ENCODE results near the gene GRIN2C. TPM values are rescaled to one million over a fixed set of nuclear protein-coding genes. Genes with fewer than 3 reads are reported as not detected.

Gene GRIN2C
- total RNA-seq, 1 donor from 2014 or later = 0.74 TPM

DNA sequence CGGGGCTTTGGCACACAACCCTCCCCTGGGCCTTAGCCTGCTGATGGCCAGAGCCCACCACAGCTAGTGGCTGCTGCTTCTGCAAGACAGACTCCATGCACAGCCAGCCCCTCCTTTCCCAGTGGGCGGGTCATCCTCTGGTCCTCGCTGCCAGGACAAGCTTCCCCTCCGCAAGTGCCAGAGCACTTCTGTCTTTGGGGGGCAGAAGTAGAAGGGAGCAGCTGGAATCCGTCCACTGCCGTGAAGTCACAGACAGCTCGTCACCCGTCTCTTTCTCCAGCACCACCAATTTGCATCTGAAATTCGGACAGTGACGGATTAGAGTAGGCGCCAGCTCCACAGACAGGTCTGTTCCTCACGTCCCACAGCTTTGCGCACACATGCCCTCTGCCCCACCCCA, 52.2 kb downstream of the GRIN2C start:
- Mint-ChIP-seq H3K4me3 (ENCODE audit: unreplicated experiment) (no peak overlapping the region), H3K27ac (ENCODE audit: unreplicated experiment) (no peak overlapping the region), H3K36me3 (ENCODE audit: low read depth, unreplicated experiment) (peaks cover 30% of the 10 kb centered on the region), H3K9me3 (ENCODE audit: unreplicated experiment) (no peaks in the 10 kb centered on the region), H3K4me1 (ENCODE audit: unreplicated experiment) (no peaks in the 10 kb centered on the region), H3K27me3 (ENCODE audit: unreplicated experiment) (peaks cover 9% of the 10 kb centered on the region)
- TF ChIP-seq, protein P1, sequence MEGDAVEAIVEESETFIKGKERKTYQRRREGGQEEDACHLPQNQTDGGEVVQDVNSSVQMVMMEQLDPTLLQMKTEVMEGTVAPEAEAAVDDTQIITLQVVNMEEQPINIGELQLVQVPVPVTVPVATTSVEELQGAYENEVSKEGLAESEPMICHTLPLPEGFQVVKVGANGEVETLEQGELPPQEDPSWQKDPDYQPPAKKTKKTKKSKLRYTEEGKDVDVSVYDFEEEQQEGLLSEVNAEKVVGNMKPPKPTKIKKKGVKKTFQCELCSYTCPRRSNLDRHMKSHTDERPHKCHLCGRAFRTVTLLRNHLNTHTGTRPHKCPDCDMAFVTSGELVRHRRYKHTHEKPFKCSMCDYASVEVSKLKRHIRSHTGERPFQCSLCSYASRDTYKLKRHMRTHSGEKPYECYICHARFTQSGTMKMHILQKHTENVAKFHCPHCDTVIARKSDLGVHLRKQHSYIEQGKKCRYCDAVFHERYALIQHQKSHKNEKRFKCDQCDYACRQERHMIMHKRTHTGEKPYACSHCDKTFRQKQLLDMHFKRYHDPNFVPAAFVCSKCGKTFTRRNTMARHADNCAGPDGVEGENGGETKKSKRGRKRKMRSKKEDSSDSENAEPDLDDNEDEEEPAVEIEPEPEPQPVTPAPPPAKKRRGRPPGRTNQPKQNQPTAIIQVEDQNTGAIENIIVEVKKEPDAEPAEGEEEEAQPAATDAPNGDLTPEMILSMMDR (IDR thresholded peaks at IDR 0.05; ENCODE audit: unreplicated experiment) = no peak
- DNase-seq (ENCODE audit: low spot score) = no peak

DNA sequence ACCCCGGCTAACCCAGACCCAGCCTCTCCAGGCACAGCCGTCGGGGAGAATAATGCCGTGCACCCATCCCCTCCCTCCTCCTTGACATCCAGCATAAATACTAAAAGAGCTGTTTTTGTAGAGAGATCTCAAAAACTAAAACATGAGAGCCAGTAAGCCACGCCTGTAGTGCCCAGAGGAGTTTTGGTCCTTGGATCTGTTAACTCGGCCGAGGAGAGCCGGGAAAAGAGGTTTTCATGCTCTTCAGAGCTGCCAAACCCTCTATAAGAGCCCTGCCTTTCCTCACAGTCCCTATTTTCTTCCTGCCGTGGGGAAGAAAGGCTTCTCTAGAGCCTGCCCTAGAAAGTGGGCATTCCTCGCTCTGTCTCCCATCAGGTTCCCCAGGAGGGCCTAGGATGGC, 53.4 kb downstream of the GRIN2C start:
- H3K36me3 Mint-ChIP-seq (ENCODE audit: low read depth, unreplicated experiment) = peaks cover 39% of the 10 kb centered on the region
- TF ChIP-seq, protein P1 (IDR thresholded peaks at IDR 0.05; ENCODE audit: unreplicated experiment) = no peak
- no peaks in the 10 kb centered on the region for H3K9me3 Mint-ChIP-seq (ENCODE audit: unreplicated experiment)
- DNase-seq (ENCODE audit: low spot score) = no peak
- no peaks in the 10 kb centered on the region for H3K4me1 Mint-ChIP-seq (ENCODE audit: unreplicated experiment)
- peaks cover 9% of the 10 kb centered on the region for H3K27me3 Mint-ChIP-seq (ENCODE audit: unreplicated experiment)
- no peak overlapping the region for H3K27ac Mint-ChIP-seq (ENCODE audit: unreplicated experiment)
- H3K4me3 Mint-ChIP-seq (ENCODE audit: unreplicated experiment) = no peak overlapping the region

DNA sequence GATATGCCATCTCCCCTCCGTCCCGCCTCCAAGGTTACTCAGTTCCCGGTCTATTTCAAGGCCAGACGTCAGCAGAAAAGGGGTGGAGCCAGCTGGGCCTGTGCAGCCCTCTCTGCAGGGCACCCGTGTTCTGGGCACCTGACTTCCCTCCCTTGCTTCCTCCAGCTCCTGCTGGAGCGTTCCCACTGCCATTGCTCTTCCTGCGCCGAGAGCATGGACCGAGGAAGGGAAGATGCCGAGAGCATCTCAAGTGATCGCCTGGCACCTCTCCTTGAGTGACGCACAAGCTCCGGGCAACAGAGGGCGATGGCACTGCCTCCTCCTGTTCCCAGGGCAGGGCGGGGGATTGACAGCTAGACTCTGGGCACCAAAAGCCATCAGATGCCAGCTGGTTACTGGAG, 54.1 kb downstream of the GRIN2C start:
- H3K9me3 Mint-ChIP-seq (ENCODE audit: unreplicated experiment) = no peaks in the 10 kb centered on the region
- H3K27me3 Mint-ChIP-seq (ENCODE audit: unreplicated experiment) = peaks cover 9% of the 10 kb centered on the region
- no peak for DNase-seq (ENCODE audit: low spot score)
- no peak overlapping the region for H3K4me3 Mint-ChIP-seq (ENCODE audit: unreplicated experiment)
- H3K36me3 Mint-ChIP-seq (ENCODE audit: low read depth, unreplicated experiment) = peaks cover 40% of the 10 kb centered on the region
- no peak overlapping the region for H3K27ac Mint-ChIP-seq (ENCODE audit: unreplicated experiment)
- H3K4me1 Mint-ChIP-seq (ENCODE audit: unreplicated experiment) = no peaks in the 10 kb centered on the region
- TF ChIP-seq, protein P1 (IDR thresholded peaks at IDR 0.05; ENCODE audit: unreplicated experiment) = no peak

DNA sequence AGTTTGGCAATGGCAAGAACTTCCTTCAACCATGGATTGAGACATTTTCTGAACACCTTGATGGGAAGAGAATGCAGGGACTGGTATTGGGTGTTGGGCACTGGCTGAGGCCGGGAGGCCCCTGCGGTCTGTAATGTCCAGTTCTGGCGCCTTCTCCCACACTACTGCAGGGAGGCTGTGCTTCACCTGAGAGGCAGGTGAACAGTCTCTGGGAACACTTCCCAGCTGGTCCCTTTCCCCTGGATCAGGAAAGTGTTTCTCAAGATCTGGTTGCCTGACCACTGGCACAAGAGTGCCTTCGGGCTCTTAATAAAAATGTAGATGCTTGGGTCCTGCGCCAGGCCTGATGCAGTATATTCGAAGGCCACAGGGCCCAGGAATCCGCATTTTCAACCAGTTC, 55.0 kb downstream of the GRIN2C start:
- Mint-ChIP-seq H3K27ac (ENCODE audit: unreplicated experiment) (no peak overlapping the region), H3K9me3 (ENCODE audit: unreplicated experiment) (no peaks in the 10 kb centered on the region), H3K4me1 (ENCODE audit: unreplicated experiment) (no peaks in the 10 kb centered on the region), H3K4me3 (ENCODE audit: unreplicated experiment) (no peak overlapping the region), H3K36me3 (ENCODE audit: low read depth, unreplicated experiment) (peaks cover 43% of the 10 kb centered on the region), H3K27me3 (ENCODE audit: unreplicated experiment) (peaks cover 9% of the 10 kb centered on the region)
- no peak for DNase-seq (ENCODE audit: low spot score)
- TF ChIP-seq, protein P1 (IDR thresholded peaks at IDR 0.05; ENCODE audit: unreplicated experiment) = no peak

DNA sequence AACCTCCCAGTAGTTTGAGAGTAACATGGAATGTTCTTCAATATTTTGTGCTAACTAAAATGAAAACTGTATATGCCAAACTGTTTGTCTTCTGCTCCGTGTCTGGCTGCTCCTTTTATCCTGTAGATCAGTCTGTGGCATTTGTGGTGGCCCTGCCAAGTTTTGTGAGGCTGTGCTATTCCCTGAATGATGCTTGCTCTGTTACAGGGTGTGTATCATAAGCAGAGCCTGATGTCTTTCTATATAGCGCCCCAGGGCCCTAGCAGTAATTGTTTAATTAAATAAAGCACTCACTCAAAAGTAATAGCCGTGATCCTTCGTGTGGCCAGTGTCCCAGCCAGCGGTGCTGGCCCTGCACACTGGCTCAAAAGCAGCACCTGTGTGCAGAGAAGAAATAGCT, 55.7 kb downstream of the GRIN2C start:
- DNase-seq (ENCODE audit: low spot score) = no peak
- Mint-ChIP-seq H3K36me3 (ENCODE audit: low read depth, unreplicated experiment) (peaks cover 46% of the 10 kb centered on the region), H3K9me3 (ENCODE audit: unreplicated experiment) (no peaks in the 10 kb centered on the region), H3K27me3 (ENCODE audit: unreplicated experiment) (peaks cover 8% of the 10 kb centered on the region), H3K4me1 (ENCODE audit: unreplicated experiment) (no peaks in the 10 kb centered on the region), H3K27ac (ENCODE audit: unreplicated experiment) (no peak overlapping the region), H3K4me3 (ENCODE audit: unreplicated experiment) (no peak overlapping the region)
- TF ChIP-seq, protein P1 (IDR thresholded peaks at IDR 0.05; ENCODE audit: unreplicated experiment) = no peak
